ENCODE results near the gene DAP.

The DAP gene

GRCh38 chr5:10757043-10757442 lies 4.0 kb downstream of the DAP start:
- ChIA-PET CTCF (interaction anchor here (0.8 kb wide), 1 partner anchor 75 kb away, joined by 3 read pairs; no protein-coding TSS in a partner anchor), POLR2A (no interaction called here)
- peak overlapping the region; percentile 24 for H3K4me3 ChIP-seq (ENCODE audit: low read depth, low read length)
- DNase-seq (ENCODE audit: low read depth, low spot score) = no peak
- TF ChIP-seq CTCF (IDR thresholded peaks at IDR 0.05; ENCODE audit: insufficient read depth, low read length, missing control alignments) = no peak

GRCh38 chr5:10756549-10756948 lies 4.5 kb downstream of the DAP start:
- CTCF ChIA-PET = interaction anchor here (0.8 kb wide), 1 partner anchor 75 kb away, joined by 3 read pairs; no protein-coding TSS in a partner anchor

GRCh38 chr5:10753178-10753577 lies 7.9 kb downstream of the DAP start:
- POLR2A ChIA-PET = no interaction called here
- no peak for DNase-seq (ENCODE audit: low read depth, low spot score)
- no peak for TF ChIP-seq CTCF (IDR thresholded peaks at IDR 0.05; ENCODE audit: insufficient read depth, low read length, missing control alignments)
- CTCF ChIA-PET = interaction anchor here (0.7 to 2.9 kb wide), 2 partner anchors 100 to 104 kb away, joined by 3 to 9 read pairs; no protein-coding TSS in a partner anchor
- H3K4me3 ChIP-seq (ENCODE audit: low read depth, low read length) = no peak overlapping the region

More at GRCh38 chr5:10756549-10756948, 4.5 kb downstream of the DAP start:
- TF ChIP-seq CTCF (IDR thresholded peaks at IDR 0.05; ENCODE audit: insufficient read depth, low read length, missing control alignments) = no peak
- DNase-seq (ENCODE audit: low read depth, low spot score) = peak; percentile 44
- H3K4me3 ChIP-seq (ENCODE audit: low read depth, low read length) = no peak overlapping the region; the same call in 1 of the 2 replicates
- POLR2A ChIA-PET = no interaction called here

- ChIA-PET CTCF (interaction anchor here (0.8 to 2.9 kb wide), 2 partner anchors 28 to 104 kb away, joined by 3 to 9 read pairs; no protein-coding TSS in a partner anchor), POLR2A (no interaction called here)
- no peak for TF ChIP-seq CTCF (IDR thresholded peaks at IDR 0.05; ENCODE audit: insufficient read depth, low read length, missing control alignments)
- H3K4me3 ChIP-seq (ENCODE audit: low read depth, low read length) = no peak overlapping the region
- DNase-seq (ENCODE audit: low read depth, low spot score) = no peak
These were observed 8.6 kb downstream of the DAP start for GRCh38 chr5:10752451-10752850.

GRCh38 chr5:10750909-10751308 lies 10.1 kb downstream of the DAP start:
- CTCF ChIA-PET = no interaction called here
- H3K4me3 ChIP-seq (ENCODE audit: low read depth, low read length) = no peak overlapping the region
- POLR2A ChIA-PET = no interaction called here
- no peak for TF ChIP-seq CTCF (IDR thresholded peaks at IDR 0.05; ENCODE audit: insufficient read depth, low read length, missing control alignments)
- DNase-seq (ENCODE audit: low read depth, low spot score) = no peak

GRCh38 chr5:10747678-10748622 lies 13.1 kb downstream of the DAP start:
- no peak for DNase-seq (ENCODE audit: low read depth, low spot score)
- ChIA-PET CTCF (interaction anchor here (0.6 to 2.4 kb wide), 3 partner anchors 10 to 120 kb away, joined by 3 to 6 read pairs (median 3); no protein-coding TSS in a partner anchor), POLR2A (no interaction called here)
- no peak for TF ChIP-seq CTCF (IDR thresholded peaks at IDR 0.05; ENCODE audit: insufficient read depth, low read length, missing control alignments)
- H3K4me3 ChIP-seq (ENCODE audit: low read depth, low read length) = no peak overlapping the region

All from AG04449 (cell line).